ENCODE results near the gene ECPAS. TPM values are rescaled to one million over a fixed set of nuclear protein-coding genes. Genes with fewer than 3 reads are reported as not detected.

The ECPAS gene
- total RNA-seq, 1 donor from 2014 or later = 108 TPM

- no peaks in the 10 kb centered on the region for H3K36me3 Mint-ChIP-seq (ENCODE audit: unreplicated experiment)
- H3K4me3 Mint-ChIP-seq (ENCODE audit: unreplicated experiment) = no peak overlapping the region
- TF ChIP-seq, protein P1, sequence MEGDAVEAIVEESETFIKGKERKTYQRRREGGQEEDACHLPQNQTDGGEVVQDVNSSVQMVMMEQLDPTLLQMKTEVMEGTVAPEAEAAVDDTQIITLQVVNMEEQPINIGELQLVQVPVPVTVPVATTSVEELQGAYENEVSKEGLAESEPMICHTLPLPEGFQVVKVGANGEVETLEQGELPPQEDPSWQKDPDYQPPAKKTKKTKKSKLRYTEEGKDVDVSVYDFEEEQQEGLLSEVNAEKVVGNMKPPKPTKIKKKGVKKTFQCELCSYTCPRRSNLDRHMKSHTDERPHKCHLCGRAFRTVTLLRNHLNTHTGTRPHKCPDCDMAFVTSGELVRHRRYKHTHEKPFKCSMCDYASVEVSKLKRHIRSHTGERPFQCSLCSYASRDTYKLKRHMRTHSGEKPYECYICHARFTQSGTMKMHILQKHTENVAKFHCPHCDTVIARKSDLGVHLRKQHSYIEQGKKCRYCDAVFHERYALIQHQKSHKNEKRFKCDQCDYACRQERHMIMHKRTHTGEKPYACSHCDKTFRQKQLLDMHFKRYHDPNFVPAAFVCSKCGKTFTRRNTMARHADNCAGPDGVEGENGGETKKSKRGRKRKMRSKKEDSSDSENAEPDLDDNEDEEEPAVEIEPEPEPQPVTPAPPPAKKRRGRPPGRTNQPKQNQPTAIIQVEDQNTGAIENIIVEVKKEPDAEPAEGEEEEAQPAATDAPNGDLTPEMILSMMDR (IDR thresholded peaks at IDR 0.05) = no peak
- DNase-seq (ENCODE audit: extremely low spot score, unreplicated experiment) = no peak
- H3K27ac Mint-ChIP-seq (ENCODE audit: unreplicated experiment) = no peak overlapping the region
- no peaks in the 10 kb centered on the region for H3K27me3 Mint-ChIP-seq (ENCODE audit: unreplicated experiment)
- peaks cover 8% of the 10 kb centered on the region for H3K9me3 Mint-ChIP-seq (ENCODE audit: unreplicated experiment)
- H3K4me1 Mint-ChIP-seq (ENCODE audit: unreplicated experiment) = no peaks in the 10 kb centered on the region
These were observed 163.6 kb downstream of the ECPAS start for GRCh38 chr9:111320631-111321030.

- no peak for DNase-seq (ENCODE audit: extremely low spot score, unreplicated experiment)
- TF ChIP-seq, protein P1 (IDR thresholded peaks at IDR 0.05) = no peak
- H3K4me3 Mint-ChIP-seq (ENCODE audit: unreplicated experiment) = no peak overlapping the region
- no peaks in the 10 kb centered on the region for H3K4me1 Mint-ChIP-seq (ENCODE audit: unreplicated experiment)
- no peak overlapping the region for H3K27ac Mint-ChIP-seq (ENCODE audit: unreplicated experiment)
- H3K27me3 Mint-ChIP-seq (ENCODE audit: unreplicated experiment) = no peaks in the 10 kb centered on the region
- H3K9me3 Mint-ChIP-seq (ENCODE audit: unreplicated experiment) = peaks cover 8% of the 10 kb centered on the region
- no peaks in the 10 kb centered on the region for H3K36me3 Mint-ChIP-seq (ENCODE audit: unreplicated experiment)
These were observed 167.4 kb downstream of the ECPAS start for GRCh38 chr9:111316796-111317195.

Other genes starting within 250 kb of the ECPAS start
- gene OR2K2, start 154.2 kb downstream of the ECPAS start, total RNA-seq = not detected in 2 replicates
- gene ZNF483, start 40.8 kb upstream of the ECPAS start, total RNA-seq = 5.2 and 6.3 TPM in 2 replicates
- 16.5 and 17.1 TPM in 2 replicates for gene PTGR1, start 115.3 kb upstream of the ECPAS start, total RNA-seq
- 5.4 and 6.5 TPM in 2 replicates for gene DNAJC25, start 147.0 kb upstream of the ECPAS start, total RNA-seq
- 33.2 and 36.4 TPM in 2 replicates for gene GNG10, start 177.2 kb upstream of the ECPAS start, total RNA-seq